NCI-H146 treated with DMSO at 0.1 percent for 48 hours (cell line): Measurements from ENCODE around the gene HRH4.

Source experiments
- DNase-seq: peaks from one replicate; lab custom pipeline; 2025; ENCODE audit not compliant: unreplicated experiment; lab: John Stamatoyannopoulos, UW

Gene HRH4, protein sequence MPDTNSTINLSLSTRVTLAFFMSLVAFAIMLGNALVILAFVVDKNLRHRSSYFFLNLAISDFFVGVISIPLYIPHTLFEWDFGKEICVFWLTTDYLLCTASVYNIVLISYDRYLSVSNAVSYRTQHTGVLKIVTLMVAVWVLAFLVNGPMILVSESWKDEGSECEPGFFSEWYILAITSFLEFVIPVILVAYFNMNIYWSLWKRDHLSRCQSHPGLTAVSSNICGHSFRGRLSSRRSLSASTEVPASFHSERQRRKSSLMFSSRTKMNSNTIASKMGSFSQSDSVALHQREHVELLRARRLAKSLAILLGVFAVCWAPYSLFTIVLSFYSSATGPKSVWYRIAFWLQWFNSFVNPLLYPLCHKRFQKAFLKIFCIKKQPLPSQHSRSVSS

DNA sequence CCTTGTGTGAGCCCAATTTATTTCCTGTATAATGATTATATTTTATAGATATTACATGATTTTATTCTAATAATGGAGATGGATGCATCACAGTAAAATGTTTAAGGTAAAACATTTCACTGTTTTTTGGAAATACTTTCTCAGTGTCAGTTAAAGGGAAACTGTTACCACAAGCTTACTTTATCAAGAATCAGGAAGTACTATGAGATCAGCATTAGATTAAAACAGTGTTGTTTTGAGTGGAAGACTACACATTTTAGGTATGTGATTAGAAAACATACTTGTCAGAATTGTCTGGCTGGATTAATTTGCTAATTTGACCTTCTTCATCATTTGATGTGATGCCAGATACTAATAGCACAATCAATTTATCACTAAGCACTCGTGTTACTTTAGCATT, at the start of gene HRH4:
Gene HRH4, plus strand, starts transcription at position 250 of the 400 bp plus-strand sequence. Its CDS starts 92 bp downstream, at position 342.
- DNase-seq, result no peak

DNA sequence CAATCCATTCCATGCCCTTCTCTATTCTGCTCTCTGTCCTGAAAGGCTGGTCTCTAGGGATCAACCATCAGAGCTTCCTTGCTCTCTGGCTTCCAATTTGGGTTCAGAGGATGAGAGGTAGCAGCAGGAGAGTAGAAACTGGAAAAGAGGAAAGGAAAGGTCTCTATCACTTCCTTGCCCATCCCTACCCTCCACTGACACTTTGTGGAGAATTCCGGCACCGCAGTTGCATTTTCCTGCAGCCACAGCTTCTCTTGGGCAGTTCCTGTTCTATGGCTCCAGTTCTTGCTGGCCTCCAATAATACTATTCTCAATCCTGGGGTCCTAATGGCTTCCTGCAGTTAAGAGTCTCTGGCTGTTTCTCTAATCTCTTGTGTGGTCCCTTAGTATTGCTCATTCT, 47.3 kb upstream of the HRH4 start:
- DNase-seq, result no peak

DNA sequence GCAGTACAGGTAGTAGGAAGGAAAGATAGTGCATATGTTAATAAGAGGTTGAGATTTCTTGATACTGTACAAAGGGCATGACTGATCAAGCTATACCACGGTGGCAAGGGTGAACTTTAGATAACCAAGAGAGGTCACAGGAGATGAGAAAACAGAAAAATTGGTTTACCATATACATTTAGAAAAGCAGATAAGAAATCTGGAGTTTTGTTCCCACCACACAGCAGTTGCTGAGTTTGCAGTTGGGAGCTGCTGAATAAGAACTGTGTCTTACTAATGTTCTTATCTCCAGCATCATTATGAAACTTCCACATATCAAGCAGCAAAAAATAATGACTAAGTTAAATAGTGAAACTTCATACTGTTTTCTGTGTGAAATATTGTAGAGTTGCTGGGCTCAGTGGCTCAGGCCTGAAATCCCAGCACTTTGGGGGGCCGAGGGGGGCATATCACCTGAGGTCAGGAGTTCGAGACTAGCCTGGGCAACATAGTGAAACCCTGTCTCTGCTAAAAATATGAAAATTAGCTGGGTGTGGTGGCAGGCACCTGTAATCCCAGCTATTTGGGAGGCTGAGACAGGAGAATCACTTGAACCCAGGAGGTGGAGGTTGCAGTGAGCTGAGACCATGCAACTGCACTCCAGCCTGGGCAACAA, 46.0 kb upstream of the HRH4 start:
- no peak for DNase-seq

DNA sequence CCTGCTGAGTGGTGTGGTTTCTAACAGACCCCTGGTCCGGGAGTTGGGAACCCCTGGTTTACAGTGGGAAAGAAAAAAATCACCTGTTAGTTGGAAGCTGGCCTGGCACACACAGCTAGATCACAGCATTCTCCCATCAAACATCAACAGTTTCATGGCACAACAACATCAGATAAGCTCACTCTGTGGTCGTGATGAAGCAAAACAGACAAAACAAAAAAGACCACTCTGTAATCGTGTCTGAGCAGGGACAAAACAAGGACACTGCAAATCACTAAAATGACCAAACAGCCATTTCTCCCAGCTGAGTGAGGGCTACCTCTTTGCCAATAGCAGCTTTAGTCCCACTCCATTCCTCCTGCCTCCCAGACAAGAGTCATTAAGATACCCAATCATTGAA, 43.0 kb upstream of the HRH4 start:
- no peak for DNase-seq

DNA sequence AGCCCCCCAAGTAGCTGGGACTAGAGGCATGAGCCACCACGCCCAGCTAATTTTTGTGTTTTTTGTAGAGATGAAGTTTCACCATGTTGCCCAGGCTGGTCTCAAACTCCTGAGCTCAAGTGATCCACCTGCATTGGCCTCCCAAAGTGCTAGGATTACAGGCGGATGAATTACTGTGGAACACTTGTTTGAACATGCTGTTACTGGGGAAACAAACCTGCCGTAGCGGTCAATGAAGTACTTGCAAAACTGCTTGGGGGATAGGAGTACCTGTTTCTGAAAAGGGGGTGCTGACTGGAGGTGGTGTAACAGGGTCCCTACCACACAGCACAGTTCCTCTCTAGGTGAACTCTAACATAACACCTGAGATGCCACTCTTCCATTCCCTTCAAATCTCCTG, 39.9 kb upstream of the HRH4 start:
- no peak for DNase-seq

DNA sequence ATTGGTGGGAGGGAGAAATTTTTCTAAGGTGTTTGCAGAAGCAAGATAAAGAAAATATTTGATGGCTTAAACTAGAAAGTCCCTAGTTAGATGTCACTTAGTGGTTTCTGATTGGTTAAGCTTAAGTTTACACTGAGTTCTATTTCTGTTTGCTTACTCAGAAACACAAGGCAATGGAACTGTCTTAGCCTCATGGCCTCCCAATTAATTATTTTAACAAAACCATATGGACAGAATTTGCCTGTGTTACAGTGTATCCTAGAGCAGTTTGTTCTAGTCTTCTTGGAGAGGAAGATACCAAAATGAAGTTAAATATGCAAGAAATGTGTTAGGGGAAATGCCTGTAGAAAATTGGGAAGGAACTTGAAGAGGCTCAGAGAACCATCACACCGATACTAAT, 38.6 kb upstream of the HRH4 start:
- no peak for DNase-seq

DNA sequence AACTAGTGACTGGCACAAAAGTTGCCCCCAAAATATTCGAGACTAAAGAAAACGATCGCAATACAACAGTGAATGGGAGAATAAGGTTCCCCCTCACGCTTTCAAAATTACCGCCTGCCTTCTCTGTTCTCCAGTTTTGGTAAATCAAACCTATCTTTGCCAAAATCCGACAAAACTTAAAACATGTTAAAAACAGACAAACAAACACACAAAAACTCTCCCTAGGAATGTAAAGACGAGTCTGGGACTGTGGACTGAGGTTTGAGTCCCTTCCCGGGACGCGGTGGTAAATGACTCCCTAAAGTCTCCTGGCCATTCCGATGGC, 34.4 kb upstream of the HRH4 start:
- no peak for DNase-seq

DNA sequence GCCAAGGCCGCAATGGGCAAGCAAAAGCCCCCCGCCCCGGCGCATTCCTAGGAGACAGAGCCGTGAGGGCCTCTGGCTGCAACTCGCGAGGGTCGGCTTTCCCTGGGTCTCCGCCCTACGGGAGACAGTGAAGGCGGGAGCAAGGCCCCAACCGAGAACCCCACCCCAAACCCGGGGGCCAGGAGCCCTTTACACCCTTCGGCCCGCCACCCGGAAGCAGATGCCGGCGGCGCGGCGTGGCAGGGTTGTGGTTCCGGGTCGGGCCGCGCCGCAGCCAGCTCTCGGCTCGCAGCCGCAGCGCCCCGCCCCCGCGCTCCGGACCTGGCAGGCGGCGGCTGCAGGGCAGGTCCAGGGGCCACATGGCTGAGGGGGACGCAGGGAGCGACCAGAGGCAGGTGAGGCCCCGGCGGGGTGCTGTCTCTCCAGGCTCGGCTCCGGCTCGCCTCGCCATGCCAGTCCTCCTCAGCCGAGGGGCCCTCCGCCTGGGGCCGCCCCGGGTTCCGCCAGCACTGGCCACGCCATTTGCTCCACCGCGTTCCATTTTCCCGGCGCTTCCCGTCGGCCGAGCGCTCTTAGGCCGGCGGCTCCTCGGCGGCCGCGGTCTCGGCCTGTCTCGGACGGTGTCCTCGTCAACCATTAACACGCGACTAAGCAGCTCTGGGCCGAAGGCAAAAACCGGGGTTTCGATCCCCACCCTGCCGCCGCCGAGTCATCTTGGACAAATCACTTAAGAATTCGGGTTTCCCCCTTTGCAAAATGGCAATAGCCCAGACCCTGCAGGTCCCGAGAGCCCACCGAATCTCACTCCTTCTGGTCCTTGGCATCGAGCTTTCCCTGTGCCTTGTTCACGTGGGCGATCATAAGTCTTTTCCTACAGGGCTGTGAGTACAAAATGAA, 33.8 kb upstream of the HRH4 start, which contains the start of gene IMPACT:
Gene IMPACT, plus strand, starts transcription at position 273 of the 897 bp plus-strand sequence. Its CDS starts 87 bp downstream, at position 360.
- peak; percentile 95 for DNase-seq

DNA sequence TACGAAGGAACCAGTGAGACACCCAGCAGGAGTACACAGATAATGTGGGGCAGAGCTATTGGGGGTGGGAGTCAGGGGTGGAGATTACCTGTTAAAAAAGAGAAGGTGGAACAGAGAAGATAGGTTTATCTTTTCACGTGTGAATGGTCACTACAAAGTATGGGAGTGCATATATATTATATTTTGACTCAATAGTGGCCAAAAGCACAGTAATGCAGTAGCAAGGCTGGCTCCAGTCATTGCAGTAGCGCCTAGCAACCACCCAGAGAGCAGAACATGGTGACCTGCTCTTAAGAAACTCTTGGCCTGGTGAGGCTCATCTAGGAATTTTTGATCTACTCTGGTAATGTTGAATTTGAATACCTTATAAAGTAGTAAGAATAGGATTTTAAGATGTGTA, 33.0 kb upstream of the HRH4 start:
- peak; percentile 50 for DNase-seq

DNA sequence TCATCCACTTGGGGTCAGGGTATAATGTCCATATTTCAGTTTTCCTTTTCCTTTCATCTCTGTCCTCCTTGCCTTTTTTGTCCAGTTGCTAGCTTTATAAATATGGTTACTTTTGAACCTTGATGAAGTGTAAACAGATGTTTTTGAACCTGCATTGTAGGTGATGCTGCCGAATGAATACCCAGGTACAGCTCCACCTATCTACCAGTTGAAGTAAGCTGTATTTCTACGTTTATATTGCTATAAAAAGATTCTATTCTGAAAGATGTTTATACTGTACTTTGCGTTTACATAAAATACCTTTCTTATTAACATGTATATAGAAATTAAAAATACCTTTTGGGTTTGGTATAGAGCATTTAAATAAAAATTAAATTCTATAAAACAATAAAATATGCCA, 31.7 kb upstream of the HRH4 start:
- DNase-seq, result peak; percentile 28

DNA sequence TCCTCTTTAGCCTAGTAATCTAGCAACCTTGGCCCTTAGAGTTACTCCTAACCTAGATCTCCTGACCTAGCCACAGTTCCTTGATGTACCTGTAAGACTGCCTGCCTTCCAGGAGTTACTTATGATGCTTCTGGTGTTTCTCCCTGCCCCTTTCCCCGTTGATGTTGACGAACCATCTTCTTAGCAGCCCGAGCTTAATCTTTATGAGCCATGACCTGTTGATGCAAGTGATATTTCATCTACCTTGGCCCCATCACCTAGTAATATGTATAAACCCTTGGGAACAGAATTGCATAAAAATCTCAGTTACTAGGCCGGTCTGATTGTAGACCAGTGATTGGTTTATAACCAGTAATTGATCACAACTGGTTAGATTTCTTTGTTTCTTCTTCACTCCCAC, 31.2 kb upstream of the HRH4 start:
- DNase-seq, result no peak

DNA sequence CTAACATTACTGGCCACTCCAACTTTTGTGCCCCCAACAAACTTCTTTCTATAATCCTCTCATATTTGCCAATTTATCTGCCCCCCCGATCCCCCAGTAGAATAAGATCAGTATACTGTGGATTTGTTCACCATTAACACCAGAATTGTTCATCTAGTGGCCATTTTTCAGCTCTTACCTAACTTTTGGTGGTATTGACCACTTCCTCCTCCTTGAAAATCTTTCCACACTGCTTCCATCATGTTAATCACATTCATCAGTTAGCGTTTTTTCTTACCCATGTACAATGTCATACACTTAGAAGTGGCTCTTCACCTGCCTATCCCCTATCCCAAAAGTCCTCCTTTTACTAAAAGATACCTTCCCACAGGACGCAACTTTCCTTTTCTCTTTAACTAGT, 27.8 kb upstream of the HRH4 start:
- DNase-seq, result no peak

DNA sequence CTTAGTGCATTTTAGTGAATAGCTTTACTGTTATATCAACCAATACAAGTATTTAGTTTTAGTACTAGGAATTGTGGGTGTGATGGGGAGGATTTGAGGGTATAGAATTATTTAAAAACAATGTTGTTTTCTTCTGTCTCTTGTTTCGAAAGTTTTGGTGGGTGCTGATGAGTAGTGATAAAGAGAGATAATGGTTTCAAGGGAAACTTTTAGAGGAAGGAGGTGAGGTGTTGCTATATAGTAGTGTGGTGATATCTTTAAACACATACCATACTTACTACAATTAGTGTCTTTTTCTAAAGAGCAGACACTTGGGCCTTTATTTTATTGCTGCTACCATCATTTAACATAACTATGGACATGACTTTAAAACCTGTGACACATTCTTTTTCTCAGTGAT, 23.5 kb upstream of the HRH4 start:
- no peak for DNase-seq

DNA sequence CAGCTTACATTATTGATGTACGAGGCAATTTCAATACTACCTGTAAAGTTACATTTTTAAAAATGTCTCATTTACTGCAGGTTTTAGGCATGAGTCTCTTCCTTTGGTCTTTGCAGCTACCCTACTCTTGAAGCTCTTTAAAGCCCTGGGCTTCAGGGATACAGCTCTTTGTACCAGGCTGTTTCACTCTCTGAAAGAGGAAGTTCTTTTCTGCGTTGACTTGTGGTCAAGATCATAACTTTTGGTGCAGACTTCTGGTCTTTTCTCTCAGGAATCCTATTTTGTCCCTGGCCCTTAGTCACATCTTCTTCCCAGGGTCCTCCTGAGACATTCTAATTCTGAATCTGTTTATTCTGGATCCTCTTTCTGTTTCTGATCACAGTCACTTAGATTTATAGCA, 16.6 kb upstream of the HRH4 start:
- no peak for DNase-seq

DNA sequence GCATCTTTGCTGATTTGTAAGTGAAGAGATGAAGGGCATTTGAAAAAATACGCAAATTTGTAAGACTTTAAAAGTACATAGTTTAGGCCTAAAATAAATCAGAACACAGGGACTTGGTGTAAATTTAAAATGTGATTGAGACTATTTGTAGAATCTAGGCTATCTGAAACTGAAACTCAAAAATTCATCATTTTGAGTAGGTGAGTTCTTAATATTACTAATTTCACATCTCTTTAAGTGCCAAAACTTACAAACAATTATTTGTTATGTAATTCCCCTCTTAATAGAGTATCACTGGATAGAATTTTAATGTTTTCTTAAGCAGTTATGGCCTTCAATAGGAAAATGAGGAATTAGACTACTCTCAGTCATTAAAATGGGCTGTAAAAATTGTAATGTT, 14.0 kb upstream of the HRH4 start:
- no peak for DNase-seq

DNA sequence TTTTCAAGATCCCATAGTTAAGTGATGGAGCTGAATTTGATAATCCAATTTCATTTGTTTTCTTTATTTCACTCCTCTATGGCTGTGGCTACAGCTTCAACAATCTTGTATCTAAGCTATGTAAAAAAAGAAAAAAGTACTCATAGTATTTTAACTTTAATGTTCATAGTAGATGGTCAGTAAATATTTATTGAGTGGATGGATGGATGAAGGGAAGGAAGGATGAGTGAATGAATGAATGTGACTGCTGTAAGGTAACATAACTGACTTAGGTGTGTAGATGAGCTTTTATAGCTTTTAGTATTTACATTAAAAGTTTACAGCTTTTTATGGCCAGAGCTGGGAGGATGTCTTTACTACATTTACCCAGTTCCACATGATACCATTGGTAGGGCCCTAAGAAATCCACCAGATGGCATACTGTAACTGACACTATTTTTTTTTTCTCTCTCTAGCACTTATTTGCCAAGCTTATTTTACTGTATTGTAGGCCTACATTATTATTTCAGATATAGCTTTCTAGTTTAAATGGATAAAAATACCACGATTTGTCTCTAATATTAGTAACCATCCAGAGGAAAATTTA, 13.4 kb upstream of the HRH4 start:
- no peak for DNase-seq

DNA sequence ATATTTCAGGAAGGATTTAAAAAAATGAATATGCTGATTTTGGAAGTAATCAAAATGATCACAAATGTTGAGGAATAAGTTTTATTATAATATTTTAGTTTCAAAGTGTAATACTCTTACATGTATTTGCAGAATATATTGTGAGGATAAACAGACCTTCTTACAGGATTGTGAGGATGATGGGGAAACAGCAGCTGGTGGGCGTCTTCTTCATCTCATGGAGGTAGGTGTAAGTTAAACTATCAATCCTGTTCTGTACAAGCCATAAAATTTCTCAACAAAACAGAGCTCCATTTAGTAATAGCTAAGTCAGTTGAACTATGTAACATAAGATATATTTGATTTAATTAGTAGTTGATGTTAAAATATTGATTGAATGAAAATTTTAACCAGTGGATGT, 12.5 kb upstream of the HRH4 start:
- DNase-seq, result no peak

DNA sequence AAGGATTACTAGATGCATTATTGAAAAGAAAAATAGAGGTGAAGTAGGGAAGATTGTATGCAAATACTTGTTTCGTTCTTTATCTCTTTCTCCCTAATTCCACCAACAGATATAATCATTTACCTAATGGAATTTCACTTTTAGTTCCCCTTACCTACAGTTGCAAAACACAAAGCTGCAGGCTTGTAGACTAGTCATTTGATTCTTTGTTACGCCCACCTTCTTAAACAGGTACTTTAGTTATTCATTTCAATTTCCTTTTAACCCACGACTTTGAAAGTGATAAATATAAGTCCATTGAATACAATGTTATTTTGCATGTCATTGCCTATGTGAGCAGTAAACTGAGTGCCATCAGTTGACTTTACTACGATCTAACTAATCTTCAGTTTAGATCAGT, 3.9 kb upstream of the HRH4 start:
- DNase-seq, result no peak

DNA sequence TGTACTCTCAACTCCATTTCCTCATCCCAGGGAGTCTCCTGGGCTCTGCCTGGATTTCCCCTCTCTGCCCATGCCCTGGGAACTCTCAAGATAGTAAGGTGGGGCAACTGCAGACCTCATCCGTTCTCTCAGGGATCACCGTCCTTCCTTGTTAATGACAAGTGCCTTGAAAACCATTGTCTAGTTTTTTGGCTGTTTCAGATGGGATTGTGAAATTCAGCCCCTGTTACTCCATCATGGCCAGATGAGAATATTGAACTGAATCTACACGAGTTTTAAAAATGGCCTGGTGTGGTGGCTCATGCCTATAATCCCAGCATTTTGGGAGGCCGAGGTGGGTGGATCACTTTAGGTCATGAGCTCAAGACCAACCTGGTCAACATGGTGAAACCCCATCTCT, 665 bp upstream of the HRH4 start:
- no peak for DNase-seq

DNA sequence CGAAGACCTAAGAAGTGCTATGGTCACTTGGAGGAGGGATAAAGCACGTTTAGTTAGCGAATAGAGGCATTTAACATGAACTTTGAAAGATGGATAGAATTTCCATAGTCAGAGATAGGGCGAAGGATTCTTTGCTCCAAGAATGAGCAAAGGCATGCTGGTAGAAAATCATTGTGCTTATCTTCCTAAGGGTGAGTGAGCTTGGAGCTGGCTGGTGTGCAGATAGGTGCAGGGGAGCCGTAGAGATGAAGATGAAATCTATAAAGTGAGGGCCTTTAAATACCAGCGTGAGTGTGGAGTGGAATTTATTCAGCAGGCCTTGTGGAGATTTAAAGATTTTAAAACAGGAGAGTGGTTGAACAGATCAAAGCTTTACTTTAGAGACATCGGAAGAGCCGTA, 1.6 kb downstream of the HRH4 start:
- no peak for DNase-seq
